Ovary (tissue), 3 donors: Measurements from ENCODE around the gene ADAMTSL3.

Experiments
- EP300 ChIP-seq: sonication (generic); formaldehyde crosslinking; IDR thresholded peaks from one replicate; pipeline ENCODE4 v1.6.1; 2017; ENCODE audit warnings: antibody characterized with exemption
- POLR2A ChIP-seq: fragments of 450-650 bp; IDR thresholded peaks from one replicate; pipeline ENCODE4 v1.6.1; 2017; ENCODE audit warnings: antibody characterized with exemption, mild to moderate bottlenecking, moderate library complexity
- TF ChIP-seq, protein P1 (sequence below), 3 donors: fragments of 450-650 bp in 2 of 3; fragments of 200-600 bp in 1 of 3; IDR thresholded peaks; one replicate each; pipeline versions ENCODE4 v1.5.1 to v1.8.0; 2016 to 2022; ENCODE audit warnings: antibody characterized with exemption in 3 of 3, mild to moderate bottlenecking in 1 of 3
- donor health status: DM: no; HTN: no; CAD: no.

DNA sequence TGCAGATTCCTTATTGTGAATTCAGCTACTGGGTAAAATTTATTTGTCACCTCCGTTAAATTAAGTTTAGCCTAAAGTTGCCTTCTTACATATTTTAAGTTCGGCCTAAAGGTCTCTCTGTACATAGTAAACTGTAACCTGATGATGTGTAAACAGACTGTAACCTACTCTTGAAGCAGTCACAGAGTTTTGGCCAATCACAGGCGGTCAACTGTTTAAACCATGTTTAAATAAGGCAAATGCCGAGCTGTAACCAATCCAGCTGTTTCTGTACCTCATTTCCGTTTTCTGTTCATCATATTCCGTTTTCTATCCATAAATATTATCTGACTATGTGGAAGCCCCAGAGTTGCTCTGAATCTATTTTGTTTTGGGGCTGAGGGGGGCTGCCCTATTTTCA is 2.4 kb upstream of the ADAMTSL3 start:
- TF ChIP-seq, protein P1, sequence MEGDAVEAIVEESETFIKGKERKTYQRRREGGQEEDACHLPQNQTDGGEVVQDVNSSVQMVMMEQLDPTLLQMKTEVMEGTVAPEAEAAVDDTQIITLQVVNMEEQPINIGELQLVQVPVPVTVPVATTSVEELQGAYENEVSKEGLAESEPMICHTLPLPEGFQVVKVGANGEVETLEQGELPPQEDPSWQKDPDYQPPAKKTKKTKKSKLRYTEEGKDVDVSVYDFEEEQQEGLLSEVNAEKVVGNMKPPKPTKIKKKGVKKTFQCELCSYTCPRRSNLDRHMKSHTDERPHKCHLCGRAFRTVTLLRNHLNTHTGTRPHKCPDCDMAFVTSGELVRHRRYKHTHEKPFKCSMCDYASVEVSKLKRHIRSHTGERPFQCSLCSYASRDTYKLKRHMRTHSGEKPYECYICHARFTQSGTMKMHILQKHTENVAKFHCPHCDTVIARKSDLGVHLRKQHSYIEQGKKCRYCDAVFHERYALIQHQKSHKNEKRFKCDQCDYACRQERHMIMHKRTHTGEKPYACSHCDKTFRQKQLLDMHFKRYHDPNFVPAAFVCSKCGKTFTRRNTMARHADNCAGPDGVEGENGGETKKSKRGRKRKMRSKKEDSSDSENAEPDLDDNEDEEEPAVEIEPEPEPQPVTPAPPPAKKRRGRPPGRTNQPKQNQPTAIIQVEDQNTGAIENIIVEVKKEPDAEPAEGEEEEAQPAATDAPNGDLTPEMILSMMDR (IDR thresholded peaks at IDR 0.05) = no peak
- TF ChIP-seq EP300 = no peak
- no peak for TF ChIP-seq POLR2A
